C4-2B (cell line): ENCODE measurements around the gene MYLK.
"Not testable (repeated sequence)": the region's sequence is repeated elsewhere in the genome, so short reads cannot be mapped to it uniquely, and the experiment has no call there.

Source experiments
- H3K27ac ChIP-seq: fragments of 450-650 bp; 2 replicates; pipeline ENCODE4 v1.5.1; 2017
- CTCF ChIP-seq: fragments of 450-650 bp; conservative IDR thresholded peaks from 2 replicates; pipeline ENCODE4 v1.5.1; 2017; ENCODE audit warnings: mild to moderate bottlenecking
- ZFX ChIP-seq: fragments of 450-650 bp; IDR thresholded peaks from 2 replicates; pipeline ENCODE4 v1.6.1; 2017

Gene MYLK

DNA sequence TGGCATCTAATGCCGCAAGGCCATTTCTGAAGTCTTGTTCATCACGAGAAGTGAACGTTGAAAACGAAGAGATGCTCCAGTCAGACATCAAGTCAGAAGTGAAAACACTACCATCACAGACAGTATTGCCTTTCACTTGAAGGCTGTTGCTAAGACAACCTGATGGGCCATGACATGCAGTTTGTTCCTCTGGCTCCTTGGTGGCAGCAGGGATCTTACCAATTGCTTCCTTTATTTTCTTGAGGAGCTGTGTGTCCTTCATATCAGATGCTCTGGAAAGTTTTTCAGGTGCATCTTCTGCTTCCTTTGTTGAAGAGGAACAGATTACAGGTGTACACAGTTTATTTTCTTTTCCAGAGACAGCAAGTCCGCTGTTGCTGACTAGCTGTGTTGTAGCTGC lies 30.7 kb upstream of the MYLK start:
- no peak for TF ChIP-seq CTCF
- TF ChIP-seq ZFX: no peak
- H3K27ac ChIP-seq: no peak overlapping the region

- no peak overlapping the region for H3K27ac ChIP-seq
- no peak for TF ChIP-seq CTCF
- TF ChIP-seq ZFX: no peak
These were observed 25.7 kb upstream of the MYLK start for GRCh38 chr3:123909785-123910184.

DNA sequence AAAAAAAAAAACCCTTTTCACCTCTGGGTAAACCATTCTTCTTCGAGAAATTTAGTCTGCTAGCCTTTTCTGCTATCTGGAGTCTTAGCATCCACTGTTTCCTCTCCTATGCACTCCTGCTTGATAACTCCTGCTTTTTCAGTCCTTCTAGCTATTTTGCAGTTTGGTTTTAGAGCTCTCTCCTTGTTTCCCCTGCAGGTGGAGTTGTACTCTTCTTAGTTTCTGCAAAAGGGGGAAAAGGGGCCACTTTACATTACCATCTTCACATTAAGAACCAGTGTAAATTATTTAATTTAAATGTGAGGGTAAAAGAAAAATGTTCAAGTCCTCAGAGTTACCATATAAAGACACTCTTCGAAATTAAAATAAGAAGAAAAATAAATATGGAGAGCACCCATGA lies 23.6 kb upstream of the MYLK start:
- TF ChIP-seq CTCF: 0 out of 2 replicates have a peak, but pooled peaks have one; percentile 11
- TF ChIP-seq ZFX: no peak
- H3K27ac ChIP-seq: no peak overlapping the region

GRCh38 chr3:123899300-123899865 lies 15.3 kb upstream of the MYLK start:
- TF ChIP-seq ZFX: no peak
- no peak for TF ChIP-seq CTCF
- peak overlapping the region; percentile 29 for H3K27ac ChIP-seq

DNA sequence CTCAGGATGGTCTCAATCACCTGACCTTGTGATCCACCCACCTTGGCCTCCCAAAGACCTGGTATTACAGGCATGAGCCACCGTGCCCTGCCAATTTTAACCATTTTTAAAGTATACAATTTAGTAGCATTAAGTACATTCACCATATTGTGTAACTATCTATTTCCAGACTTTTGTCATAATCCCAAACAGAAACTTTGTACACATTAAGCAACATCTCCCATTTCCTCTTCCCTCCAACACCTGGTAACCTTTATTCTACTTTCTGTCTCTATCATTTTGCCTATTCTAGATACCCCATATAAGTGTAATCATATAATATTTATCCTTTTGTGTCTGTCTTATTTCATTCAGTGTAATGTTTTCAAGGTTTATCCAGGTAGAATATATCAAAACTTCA lies 8.9 kb upstream of the MYLK start:
- no peak overlapping the region for H3K27ac ChIP-seq
- TF ChIP-seq CTCF (no peak), ZFX (no peak)

DNA sequence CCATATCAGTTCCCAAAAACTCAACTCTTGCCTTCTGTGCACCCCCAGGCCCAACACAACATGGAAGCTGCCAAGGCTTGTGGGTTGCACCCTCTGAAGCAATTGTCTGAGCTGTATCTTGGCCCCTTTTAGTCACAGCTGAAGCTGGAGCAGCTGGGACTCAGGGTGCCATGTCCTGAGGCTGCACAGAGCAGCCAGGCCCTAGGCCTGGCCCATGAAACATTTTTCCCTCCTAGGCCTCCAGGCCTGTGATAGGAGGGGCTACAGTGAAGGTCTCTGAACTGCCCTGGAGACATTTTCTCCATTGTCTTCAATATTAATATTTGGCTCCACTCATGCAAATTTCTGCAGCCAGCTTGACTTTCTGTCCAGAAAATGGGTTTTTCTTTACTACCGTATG lies 8.1 kb upstream of the MYLK start:
- TF ChIP-seq CTCF: no peak
- no peak for TF ChIP-seq ZFX
- no peak overlapping the region for H3K27ac ChIP-seq

DNA sequence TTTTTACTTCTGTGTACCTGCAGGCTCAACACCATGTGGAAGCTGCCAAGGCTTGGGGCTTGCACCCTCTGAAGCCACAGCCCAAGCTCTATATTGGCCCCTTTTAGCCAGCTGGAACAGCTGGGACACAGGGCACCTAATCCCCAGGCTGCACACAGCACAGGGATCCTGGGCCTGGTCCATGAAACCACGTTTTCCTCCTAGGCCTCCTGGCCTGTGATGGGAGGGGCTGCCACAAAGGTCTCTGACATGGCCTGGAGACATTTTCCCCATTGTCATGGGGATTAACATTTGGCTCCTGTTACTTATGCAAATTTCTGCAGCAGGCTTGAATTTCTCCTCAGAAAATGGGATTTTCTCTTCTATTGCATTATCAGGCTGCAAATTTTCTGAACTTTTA lies 6.9 kb upstream of the MYLK start:
- not testable (repeated sequence) for H3K27ac ChIP-seq

- H3K27ac ChIP-seq: not testable (repeated sequence)
These were observed 6.0 kb upstream of the MYLK start for GRCh38 chr3:123890162-123890561.

GRCh38 chr3:123884993-123885392 lies 861 bp upstream of the MYLK start:
- no peak overlapping the region for H3K27ac ChIP-seq
- no peak for TF ChIP-seq CTCF
- TF ChIP-seq ZFX: no peak
